ENCODE data around the gene UNC13B.
A peak's percentile ranks its signal among the peaks of the same experiment; 100 is the strongest.

Gene UNC13B

GRCh38 chr9:35340046-35340445, 178.2 kb downstream of the UNC13B start:
- DNase-seq, result no peak

DNA sequence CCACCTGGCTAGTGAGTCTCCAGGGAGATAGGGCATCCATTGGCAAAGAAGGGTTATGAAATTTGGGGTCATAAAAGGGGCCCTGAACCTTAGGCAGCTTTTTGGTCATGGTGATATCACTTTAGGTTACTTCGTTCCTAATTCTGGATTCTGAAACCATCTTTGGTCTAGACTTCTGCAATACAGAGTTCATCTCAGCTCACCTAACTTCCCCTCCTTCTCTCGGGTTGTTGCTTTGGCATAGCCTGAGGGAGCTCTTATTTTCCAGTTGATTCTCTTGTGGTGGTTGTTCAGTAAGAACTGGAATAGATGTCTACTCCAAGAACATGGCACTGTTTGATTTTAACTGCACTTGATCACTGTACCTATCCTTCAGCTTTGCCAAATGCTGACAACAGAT, 179.2 kb downstream of the UNC13B start:
- no peak for DNase-seq

DNA sequence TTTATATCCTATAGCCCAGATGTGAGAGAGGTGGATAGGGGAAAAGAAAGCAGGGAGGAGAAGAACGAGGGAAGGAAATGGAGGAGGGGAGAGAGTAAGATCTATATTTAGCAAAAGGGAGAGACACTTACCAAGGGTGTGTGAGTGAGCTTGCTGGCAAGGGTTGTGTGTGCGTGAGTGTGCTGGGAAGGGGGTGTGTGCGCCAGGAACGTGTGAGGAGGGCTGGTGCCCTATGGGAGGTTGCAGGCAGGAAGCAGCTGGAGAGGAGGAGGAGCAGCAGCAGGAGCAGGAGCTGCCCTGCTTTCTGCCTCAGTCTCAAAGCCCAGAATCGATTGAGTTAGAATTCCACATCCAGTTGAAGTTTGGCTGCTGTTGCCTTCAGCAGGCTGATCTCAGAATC, 179.8 kb downstream of the UNC13B start:
- no peak for DNase-seq

GRCh38 chr9:35342221-35342958, 180.6 kb downstream of the UNC13B start:
- no peak for DNase-seq

- DNase-seq, result no peak
These were observed 186.3 kb downstream of the UNC13B start for GRCh38 chr9:35348109-35348508.

GRCh38 chr9:35349287-35349990, 187.6 kb downstream of the UNC13B start:
- no peak for DNase-seq

DNA sequence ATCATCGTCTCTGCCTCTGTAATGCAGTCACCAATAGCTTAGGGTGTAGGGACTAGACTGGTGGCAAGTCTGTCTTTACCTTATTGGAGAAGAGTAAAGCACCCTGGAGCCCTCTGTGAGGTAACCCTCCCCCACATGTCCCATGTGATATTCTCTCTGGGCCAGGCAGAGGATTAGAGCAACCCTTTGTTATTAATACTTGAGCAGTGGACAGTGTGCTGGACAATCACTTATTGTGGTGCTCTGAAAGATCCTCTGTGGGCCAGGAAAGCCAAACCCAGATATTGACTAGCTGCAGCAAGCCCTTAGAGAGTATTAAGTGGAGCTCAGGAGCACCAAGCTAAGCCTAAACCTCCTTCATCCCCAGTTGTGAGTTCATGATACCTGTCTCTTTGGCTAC, 188.4 kb downstream of the UNC13B start:
- DNase-seq, result no peak

GRCh38 chr9:35350827-35351549, 189.2 kb downstream of the UNC13B start:
- DNase-seq, result no peak

DNA sequence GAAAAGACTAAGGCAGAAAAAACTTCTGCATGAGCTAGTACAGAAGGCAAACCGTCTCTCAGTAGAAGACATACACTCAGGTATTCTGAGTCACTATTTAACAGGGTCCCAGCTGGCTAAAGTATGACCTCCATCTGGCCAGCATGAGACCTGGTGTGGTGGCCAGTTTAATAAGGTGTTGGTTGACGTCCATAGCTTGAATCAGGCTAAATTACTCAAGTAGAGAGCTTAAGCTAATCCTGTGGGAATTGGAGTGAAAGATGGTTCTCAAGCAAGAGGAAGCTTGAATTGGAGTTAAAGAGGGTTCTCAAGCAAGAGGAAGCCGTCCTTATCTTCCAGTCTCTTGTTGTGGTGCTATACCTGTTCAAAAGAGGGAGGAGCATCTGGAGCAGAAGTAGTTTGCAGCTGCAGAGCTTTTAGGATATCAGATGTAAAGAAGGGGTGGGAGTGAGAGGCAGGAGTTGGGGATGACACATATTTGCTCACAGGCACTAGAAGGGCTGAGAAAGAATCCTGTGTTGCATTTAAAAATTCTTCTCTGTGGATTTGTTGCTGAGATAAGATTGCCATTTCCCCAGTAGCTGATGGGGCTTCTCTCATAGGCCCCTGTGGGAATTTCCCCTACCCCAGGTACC, 192.0 kb downstream of the UNC13B start:
- DNase-seq, result no peak

DNA sequence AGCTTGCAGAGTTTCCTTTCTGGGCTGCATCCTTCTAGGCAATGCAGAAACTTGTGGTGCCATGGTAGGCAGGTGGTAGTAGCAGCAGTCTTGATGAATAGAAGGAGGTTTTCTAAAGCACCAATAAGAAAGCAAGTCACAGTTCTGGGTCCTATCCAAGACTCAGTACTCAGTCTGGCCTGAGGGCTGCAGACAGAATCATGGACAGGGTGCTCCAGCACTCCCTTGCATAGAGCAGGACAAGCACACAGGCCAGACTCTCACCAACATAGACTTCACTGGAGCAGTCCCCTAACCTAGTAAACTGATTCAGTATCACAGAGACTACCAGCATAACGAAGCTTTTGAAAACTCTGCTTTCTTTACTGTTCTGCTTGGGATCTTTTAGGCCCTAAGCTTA, 194.1 kb downstream of the UNC13B start:
- no peak for DNase-seq

- no peak for DNase-seq
These were observed 195.3 kb downstream of the UNC13B start for GRCh38 chr9:35357116-35357515.

DNA sequence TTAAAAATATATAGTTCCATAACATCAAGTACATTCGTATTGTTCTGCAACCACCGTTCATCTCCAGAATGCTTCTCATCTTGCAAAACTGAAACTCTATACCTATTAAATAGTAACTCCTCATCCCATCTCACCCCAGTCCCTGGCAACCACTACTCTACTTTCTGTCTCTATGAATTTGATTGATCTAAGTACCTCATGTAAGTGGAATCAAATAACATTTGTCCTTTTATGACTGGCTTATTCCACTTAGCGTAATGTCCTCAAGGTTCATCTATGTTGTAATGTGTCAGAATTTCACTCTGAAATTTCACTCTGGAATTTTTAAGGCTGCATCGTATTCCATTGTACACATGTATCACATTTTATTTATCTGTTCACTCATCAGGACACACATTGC, 196.0 kb downstream of the UNC13B start:
- peak; percentile 18 for DNase-seq

- no peak for DNase-seq
These were observed 203.2 kb downstream of the UNC13B start for GRCh38 chr9:35364817-35365585.

DNA sequence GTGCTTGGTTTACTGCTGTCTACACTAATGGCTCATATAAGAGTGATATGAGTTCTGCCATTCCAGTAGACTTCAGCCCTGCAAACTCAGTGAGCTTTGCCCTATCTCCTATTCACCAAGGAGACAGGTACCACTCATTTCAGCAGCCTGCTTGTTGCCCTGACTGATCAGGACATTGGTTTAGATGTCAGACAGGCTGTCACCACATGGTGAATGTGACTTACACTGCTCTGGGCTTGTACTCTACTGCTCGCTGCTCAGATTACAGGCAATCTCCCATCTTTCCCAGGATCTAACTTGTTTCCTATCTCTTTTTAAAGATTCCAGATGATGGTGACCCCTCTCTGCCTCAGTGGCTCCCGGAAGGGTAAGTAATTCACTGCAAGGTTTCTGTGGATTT, 204.8 kb downstream of the UNC13B start:
- no peak for DNase-seq

- DNase-seq, result no peak
These were observed 205.6 kb downstream of the UNC13B start for GRCh38 chr9:35367451-35367850.

DNA sequence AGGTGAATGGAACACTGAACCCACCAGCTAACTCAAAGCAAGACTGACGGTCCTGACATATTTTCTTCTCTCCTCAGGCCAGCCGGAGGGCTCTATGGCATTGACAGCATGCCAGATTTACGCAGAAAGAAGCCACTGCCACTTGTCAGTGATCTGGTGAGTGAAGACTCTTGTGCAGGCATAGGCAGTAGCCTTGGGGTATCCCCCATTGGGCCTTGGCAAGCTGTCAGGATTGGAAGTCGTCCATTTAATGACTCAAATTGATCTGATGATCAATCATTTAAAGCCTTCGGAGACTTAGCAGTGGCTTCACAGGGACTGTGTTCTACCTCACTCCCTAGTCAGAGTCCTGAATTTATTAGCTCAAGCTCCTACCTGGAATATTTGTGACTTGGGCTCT, 208.4 kb downstream of the UNC13B start:
- no peak for DNase-seq

DNA sequence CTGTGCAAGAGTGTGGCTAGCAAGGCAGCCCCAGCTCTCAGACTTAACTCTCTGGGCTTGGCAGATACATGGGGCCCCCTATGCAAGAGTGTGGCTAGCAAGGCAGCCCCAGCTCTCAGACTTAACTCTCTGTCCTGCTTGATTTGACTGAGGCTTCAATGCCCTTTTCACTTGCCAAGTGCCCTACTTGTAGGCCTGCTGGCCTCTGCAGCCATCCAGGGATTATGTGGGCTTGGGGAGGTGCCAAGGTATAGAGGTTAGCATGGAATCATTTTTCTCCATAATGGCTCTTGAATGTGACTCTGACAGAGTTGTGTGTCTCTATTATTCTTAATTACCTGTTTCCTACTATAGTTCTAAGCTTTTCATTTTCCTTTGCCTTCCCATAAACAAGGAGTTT, 212.6 kb downstream of the UNC13B start:
- DNase-seq, result no peak

DNA sequence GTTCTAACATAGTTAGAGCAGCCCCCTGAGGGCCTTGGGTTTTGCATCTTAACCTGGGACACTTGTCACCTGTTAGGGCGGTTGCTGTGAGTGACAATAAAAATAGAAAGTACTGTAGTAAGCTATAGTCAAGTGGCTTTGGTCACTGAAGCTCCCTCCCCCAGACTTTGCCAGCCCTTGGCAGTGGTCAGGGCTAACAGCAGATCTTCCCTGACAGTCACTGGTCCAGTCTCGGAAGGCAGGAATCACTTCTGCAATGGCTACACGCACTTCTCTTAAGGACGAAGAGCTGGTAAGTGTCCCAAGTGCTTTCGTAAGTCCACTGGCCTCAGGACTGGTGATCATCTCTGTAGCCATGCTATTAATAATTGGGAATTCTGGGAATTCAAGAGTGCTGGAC, 213.1 kb downstream of the UNC13B start:
- DNase-seq, result no peak

GRCh38 chr9:35380039-35380438, 218.2 kb downstream of the UNC13B start:
- DNase-seq, result no peak

DNA sequence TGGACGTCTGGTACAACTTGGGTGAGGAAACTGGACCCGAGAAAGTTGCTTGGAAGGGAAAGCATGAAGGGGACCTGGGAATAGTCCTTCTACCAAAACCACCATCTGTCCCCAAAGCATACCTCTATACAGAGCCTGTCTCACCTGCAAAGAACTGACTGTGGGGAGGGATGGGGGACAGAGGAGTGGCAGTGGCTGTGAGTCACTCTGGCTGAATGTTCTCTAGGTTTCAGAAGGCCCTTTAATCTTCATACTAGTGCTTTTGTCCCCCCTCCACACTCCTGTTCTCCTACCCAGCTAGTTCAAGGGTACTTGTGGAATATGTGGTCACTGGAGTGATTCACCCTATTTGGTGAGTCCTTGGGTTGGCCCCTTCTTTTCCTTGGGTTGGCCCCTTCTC, 218.8 kb downstream of the UNC13B start:
- DNase-seq, result no peak

GRCh38 chr9:35385042-35385441, 223.2 kb downstream of the UNC13B start:
- no peak for DNase-seq

- DNase-seq, result no peak
These were observed 233.4 kb downstream of the UNC13B start for GRCh38 chr9:35395076-35395705.
